GM21786 (cell line): ENCODE data around the gene CRNN.

Source experiments
- ATAC-seq: cut with Tn5 transposase; IDR thresholded peaks from one replicate; pipeline ENCODE4 v1.9.1; 2021; ENCODE audit not compliant: unreplicated experiment

CRNN gene

GRCh38 chr1:152413909-152414308 lies at the start of gene CRNN:
CRNN (minus strand) TSS chr1:152414263; CDS start chr1:152412233, 2,030 bp downstream.
- no peak for ATAC-seq

DNA sequence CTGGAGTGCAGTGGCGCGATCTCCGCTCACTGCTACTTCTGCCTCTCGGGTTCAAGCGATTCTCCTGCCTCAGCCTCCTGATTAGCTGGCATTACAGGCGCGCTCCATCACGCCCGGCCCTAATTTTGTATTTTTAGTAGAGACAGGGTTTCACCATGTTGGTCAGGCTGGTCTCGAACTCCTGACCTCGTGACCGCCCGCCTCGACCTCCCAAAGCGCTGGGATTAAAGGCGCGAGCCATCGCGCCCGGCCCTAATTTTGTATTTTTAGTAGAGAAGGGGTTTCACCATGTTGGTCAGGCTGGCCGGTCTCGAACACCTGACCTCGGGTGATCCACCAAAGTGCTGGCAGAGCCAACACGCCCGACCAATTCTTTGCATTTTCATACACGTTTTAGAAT lies 48.6 kb upstream of the CRNN start:
- no peak for ATAC-seq

DNA sequence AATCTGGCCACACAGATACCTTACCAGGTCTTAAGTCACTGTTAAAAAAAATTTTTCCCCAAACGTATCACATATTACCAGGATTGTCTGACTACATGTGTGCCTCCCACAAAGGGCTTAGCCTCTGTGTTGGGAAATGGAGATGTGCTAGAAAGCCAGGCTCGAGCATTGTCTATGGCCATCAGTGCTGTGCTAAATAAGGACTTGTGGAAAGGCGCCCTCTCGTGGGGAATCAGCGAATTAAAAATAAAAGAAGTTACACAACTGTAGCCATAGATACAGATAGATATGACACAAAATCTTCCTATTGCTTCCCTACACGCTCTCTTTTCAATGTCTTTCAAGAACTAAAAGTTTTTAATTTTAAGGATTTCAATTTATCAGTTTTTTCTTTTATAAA lies 47.5 kb upstream of the CRNN start:
- no peak for ATAC-seq

GRCh38 chr1:152460529-152460899 lies 46.5 kb upstream of the CRNN start:
- no peak for ATAC-seq

GRCh38 chr1:152459596-152460528 lies 45.8 kb upstream of the CRNN start:
- peak; percentile 92 for ATAC-seq

GRCh38 chr1:152458384-152459185 lies 44.5 kb upstream of the CRNN start:
- ATAC-seq = no peak

DNA sequence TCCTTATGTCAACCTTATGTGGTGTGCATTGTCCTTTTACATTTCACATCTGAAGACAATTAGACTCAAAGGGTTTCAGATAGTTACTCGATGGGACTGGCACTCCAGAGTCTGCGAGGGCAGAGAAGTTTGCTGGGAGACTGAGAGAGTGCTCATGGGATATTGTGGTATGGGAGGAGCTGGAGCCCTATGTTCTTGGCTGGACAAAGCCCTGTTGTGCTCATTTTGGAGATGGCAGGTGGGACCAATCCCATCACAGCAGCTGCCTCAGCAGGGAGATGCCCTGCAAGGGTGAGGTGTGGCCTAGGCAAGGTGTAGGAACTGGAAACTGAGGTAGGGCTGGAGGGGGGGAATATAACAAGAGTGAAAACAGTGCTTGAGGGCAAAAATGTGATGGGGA lies 43.5 kb upstream of the CRNN start:
- ATAC-seq = no peak

- no peak for ATAC-seq
Observed at GRCh38 chr1:152457071-152457470, 43.0 kb upstream of the CRNN start.

- no peak for ATAC-seq
Observed at GRCh38 chr1:152451254-152451653, 37.2 kb upstream of the CRNN start.

DNA sequence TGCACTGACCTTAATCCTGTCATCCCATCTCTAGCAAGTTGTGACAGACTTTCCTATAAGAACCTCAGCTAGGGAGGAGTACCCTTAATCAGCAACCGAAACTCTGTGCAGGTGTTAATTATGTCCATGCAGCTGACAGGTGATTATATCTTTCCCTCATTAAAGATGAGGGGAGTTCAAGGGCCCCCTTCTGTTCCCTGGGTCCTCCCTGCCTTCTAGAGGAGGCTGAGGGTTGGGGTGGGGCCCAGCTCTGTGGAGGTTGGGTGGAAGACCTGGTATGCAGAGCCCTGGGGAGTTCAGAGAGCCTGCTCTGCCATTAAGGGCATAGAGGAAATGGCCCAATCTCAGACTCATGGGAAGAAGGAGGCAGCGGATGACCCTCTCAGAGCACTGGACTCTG lies 35.6 kb upstream of the CRNN start:
- ATAC-seq = no peak

DNA sequence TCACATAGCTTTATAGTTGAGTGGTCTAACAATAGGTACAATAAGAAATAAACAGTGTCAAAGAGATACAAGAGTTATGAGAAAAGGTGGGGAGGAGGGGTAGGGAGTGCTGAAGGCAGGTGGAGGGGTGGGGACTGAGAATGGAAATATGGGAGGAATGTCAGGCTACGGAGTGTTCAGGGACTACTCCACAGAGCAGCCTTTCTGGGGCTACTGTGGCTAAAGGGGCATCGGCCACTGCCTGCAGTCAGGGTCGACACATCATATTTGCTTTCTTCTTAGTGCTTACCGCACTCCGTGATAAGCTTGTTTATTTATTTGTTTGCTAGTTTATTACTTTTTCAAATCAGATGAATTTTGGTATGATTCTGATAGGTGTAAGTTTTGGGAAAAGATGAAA lies 34.4 kb upstream of the CRNN start:
- ATAC-seq = no peak

GRCh38 chr1:152448095-152448494 lies 34.0 kb upstream of the CRNN start:
- no peak for ATAC-seq

- no peak for ATAC-seq
Observed at GRCh38 chr1:152447484-152447883, 33.4 kb upstream of the CRNN start.

- ATAC-seq = no peak
Observed at GRCh38 chr1:152444045-152444444, 30.0 kb upstream of the CRNN start.

- ATAC-seq = no peak
Observed at GRCh38 chr1:152442765-152443164, 28.7 kb upstream of the CRNN start.

DNA sequence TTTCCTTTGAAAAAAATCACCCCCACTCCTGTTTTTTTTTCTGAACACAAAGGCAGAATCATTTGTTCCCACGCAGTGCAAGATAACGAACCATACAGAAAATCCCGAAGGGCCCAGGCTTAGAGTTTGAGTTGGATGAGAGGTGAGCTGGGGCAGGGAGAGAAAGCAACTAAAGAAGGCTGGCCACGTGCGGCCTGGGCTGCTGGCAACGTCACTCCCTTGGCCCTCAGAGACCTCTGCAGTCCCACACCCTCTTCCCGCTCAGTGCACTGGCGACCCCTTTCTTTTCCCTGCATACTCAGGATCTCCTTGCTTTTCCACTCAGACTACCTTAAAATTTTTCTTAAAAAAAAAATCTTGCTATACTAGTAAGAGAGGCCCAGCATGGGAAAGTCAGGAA lies 28.2 kb upstream of the CRNN start:
- ATAC-seq = no peak

DNA sequence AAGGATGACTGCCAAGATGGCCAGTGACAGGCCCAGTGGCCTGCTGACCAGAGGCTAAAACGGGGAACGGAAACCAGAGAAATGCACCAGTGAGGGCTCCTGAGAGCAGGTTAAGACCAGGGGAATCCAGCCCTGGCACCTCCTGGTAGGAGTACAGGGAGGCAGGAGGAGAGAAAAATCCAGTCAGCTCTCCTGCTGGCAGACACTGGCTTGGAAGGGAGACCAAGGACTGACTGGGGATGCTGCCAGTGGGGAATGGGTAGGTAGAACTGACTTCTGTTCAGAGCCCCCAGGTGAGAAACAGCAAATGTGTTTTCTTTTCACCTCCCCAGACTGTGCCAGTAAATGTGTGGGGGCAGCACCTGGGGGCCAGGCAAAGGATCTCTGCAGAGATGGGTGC lies 27.7 kb upstream of the CRNN start:
- no peak for ATAC-seq

DNA sequence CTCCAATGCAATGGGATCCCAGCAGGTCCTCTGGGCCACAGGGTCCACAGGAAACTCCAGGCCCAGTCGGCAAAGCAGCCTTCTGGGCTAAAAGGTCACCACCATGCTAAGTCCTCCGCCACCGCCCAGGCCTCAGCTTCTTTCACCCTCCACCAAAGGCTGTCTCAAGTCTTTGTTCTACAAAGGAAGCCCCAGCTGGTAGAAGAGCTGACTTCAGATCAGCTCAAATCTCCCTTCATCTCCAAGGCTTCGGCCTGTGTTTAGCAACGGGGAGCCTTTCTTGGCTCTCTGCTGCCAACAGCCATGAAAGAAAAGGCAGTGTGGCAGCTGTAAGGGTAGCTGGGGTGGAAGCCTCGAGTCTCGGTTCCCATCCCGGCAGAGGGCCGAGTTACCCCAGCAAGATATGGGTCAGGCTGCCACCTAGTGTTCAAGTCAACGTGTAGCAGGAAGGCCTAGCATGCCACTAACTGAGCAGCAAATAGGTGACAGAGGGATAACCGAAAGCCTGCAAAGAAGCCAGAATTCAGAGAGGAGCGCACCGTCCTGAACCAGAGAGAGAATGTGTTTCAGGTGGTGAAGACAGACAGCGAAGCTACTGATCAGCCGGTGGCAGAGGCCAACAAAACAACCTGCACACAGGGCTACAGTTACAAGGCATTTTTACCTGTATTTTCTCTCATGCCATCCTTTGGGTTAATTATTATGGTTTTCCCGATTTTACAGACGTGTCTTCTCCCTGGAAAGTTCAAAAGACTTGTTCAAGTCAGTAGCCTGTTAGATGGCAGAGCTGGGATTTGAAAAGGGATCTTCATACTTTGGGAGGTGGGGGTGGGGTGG lies 26.8 kb upstream of the CRNN start:
- peak; percentile 89 for ATAC-seq

GRCh38 chr1:152436593-152437496 lies 22.8 kb upstream of the CRNN start:
- ATAC-seq = no peak

- no peak for ATAC-seq
Observed at GRCh38 chr1:152427458-152427857, 13.4 kb upstream of the CRNN start.
